Spinal cord (tissue), 10 donors: ENCODE results near the gene MACROD2. TPM values are rescaled to one million over a fixed set of nuclear protein-coding genes. Genes with fewer than 3 reads are reported as not detected.

Experiments
- DNase-seq, 6 donors: peaks; one replicate each; pipeline versions ENCODE4 v3.0.0 to v3.0.0-alpha.2; 2013 to 2015; ENCODE audit warnings: low spot score in 6 of 6, low read depth in 4 of 6
- H3K27ac ChIP-seq: one replicate; pipeline ENCODE4 v1.5.1; 2013; ENCODE audit warnings: low read depth, low read length, control low read depth
- H3K27me3 ChIP-seq: one replicate; pipeline ENCODE4 v1.6.1; 2013; ENCODE audit warnings: low read length; ENCODE audit not compliant: control insufficient read depth, insufficient read depth
- H3K36me3 ChIP-seq: one replicate; pipeline ENCODE4 v1.6.1; 2013; ENCODE audit warnings: low read length; ENCODE audit not compliant: control insufficient read depth, insufficient read depth
- H3K4me1 ChIP-seq: one replicate; pipeline ENCODE4 v1.6.1; 2013; ENCODE audit warnings: low read length; ENCODE audit not compliant: control insufficient read depth, insufficient read depth
- H3K4me3 ChIP-seq: one replicate; pipeline ENCODE4 v1.5.1; 2013; ENCODE audit warnings: low read depth, low read length, control low read depth
- H3K9me3 ChIP-seq: one replicate; pipeline ENCODE4 v1.6.1; 2013; ENCODE audit warnings: low read length; ENCODE audit not compliant: control insufficient read depth, insufficient read depth
- WGBS: methylation state at CpG from one replicate; pipeline ENCODE4 v1.1.5; 2013; ENCODE audit warnings: missing lambda C conversion rate; ENCODE audit not compliant: insufficient coverage; 5-methylcytosine and 5-hydroxymethylcytosine counted together
- polyA plus RNA-seq, 2 donors: library from polyadenylated mRNA; unstranded; fragments of 120-200 nt; gene quantifications; one replicate each; pipeline ENCODE4 v1.2.1, GENCODE V29; 2013; ENCODE audit not compliant: insufficient read length in 2 of 2
- total RNA-seq, 2 donors: library from RNA; depleted of rRNA in 1 of 2; stranded (reverse); fragments of 120-200 nt in 1 of 2; fragments of >200 nt in 1 of 2; gene quantifications; one replicate each; pipeline versions ENCODE4 v1.2.3 to v1.2.4, GENCODE V29; 2013 to 2014
- donor health status: healthy.

MACROD2 gene
- total and polyA plus RNA-seq, 4 donors: 16.2 to 34.0 (median 23.6) TPM

- no peak overlapping the region for H3K27ac ChIP-seq
- H3K4me3 ChIP-seq: no peak overlapping the region
- no peaks in the 10 kb centered on the region for H3K9me3 ChIP-seq
- no peaks in the 10 kb centered on the region for H3K36me3 ChIP-seq
- no peak for DNase-seq
- no peaks in the 10 kb centered on the region for H3K27me3 ChIP-seq
- WGBS: 88% methylated on average over 1 of the region's 8 CpGs
- no peaks in the 10 kb centered on the region for H3K4me1 ChIP-seq
Observed at GRCh38 chr20:15653396-15654207, 1658.3 kb downstream of the MACROD2 start.

GRCh38 chr20:15654208-15654649, 1658.9 kb downstream of the MACROD2 start:
- H3K36me3 ChIP-seq: no peaks in the 10 kb centered on the region
- H3K27me3 ChIP-seq: no peaks in the 10 kb centered on the region
- no peak overlapping the region for H3K4me3 ChIP-seq
- no peaks in the 10 kb centered on the region for H3K4me1 ChIP-seq
- H3K9me3 ChIP-seq: no peaks in the 10 kb centered on the region
- no peak overlapping the region for H3K27ac ChIP-seq
- WGBS: no CpG with 5 or more reads among the region's 2 CpGs
- no peak for DNase-seq

GRCh38 chr20:15655295-15655874, 1660.1 kb downstream of the MACROD2 start:
- Histone ChIP-seq H3K4me1 (no peaks in the 10 kb centered on the region), H3K27ac (no peak overlapping the region), H3K27me3 (no peaks in the 10 kb centered on the region), H3K4me3 (no peak overlapping the region), H3K9me3 (no peaks in the 10 kb centered on the region), H3K36me3 (no peaks in the 10 kb centered on the region)
- peak in 1 of 6 donors; percentile 33 for DNase-seq
- no CpG with 5 or more reads among the region's 7 CpGs for WGBS

GRCh38 chr20:15656124-15656523, 1660.8 kb downstream of the MACROD2 start:
- WGBS: 13% methylated on average over 1 of the region's 2 CpGs
- no peaks in the 10 kb centered on the region for H3K27me3 ChIP-seq
- no peak overlapping the region for H3K27ac ChIP-seq
- peak in 1 of 6 donors; percentile 45 for DNase-seq
- no peaks in the 10 kb centered on the region for H3K9me3 ChIP-seq
- H3K36me3 ChIP-seq: no peaks in the 10 kb centered on the region
- H3K4me1 ChIP-seq: no peaks in the 10 kb centered on the region
- no peak overlapping the region for H3K4me3 ChIP-seq

- no peak overlapping the region for H3K4me3 ChIP-seq
- H3K36me3 ChIP-seq: no peaks in the 10 kb centered on the region
- H3K27ac ChIP-seq: no peak overlapping the region
- H3K4me1 ChIP-seq: no peaks in the 10 kb centered on the region
- H3K27me3 ChIP-seq: no peaks in the 10 kb centered on the region
- DNase-seq: peak in 1 of 6 donors; percentile 31
- H3K9me3 ChIP-seq: no peaks in the 10 kb centered on the region
- WGBS: 5% methylated on average over 2 of the region's 5 CpGs
Observed at GRCh38 chr20:15658295-15658694, 1663.0 kb downstream of the MACROD2 start.

- Histone ChIP-seq H3K27ac (no peak overlapping the region), H3K27me3 (no peaks in the 10 kb centered on the region), H3K9me3 (no peaks in the 10 kb centered on the region), H3K36me3 (no peaks in the 10 kb centered on the region), H3K4me3 (no peak overlapping the region), H3K4me1 (no peaks in the 10 kb centered on the region)
- DNase-seq: no peak
- no CpG with 5 or more reads among the region's 1 CpG for WGBS
Observed at GRCh38 chr20:15673206-15673605, 1677.9 kb downstream of the MACROD2 start.

GRCh38 chr20:15674253-15675060, 1679.1 kb downstream of the MACROD2 start:
- Histone ChIP-seq H3K36me3 (no peaks in the 10 kb centered on the region), H3K4me3 (no peak overlapping the region), H3K4me1 (no peaks in the 10 kb centered on the region), H3K9me3 (no peaks in the 10 kb centered on the region), H3K27ac (no peak overlapping the region), H3K27me3 (no peaks in the 10 kb centered on the region)
- peak in 1 of 6 donors; percentile 76 for DNase-seq
- 100% methylated on average over 2 of the region's 5 CpGs for WGBS

- no peaks in the 10 kb centered on the region for H3K9me3 ChIP-seq
- H3K27me3 ChIP-seq: no peaks in the 10 kb centered on the region
- no peaks in the 10 kb centered on the region for H3K4me1 ChIP-seq
- no peaks in the 10 kb centered on the region for H3K36me3 ChIP-seq
- WGBS: 100% methylated on average over 1 of the region's 2 CpGs
- no peak overlapping the region for H3K4me3 ChIP-seq
- no peak overlapping the region for H3K27ac ChIP-seq
- DNase-seq: peak in 1 of 6 donors; percentile 70
Observed at GRCh38 chr20:15675061-15675514, 1679.8 kb downstream of the MACROD2 start.

- Histone ChIP-seq H3K36me3 (no peaks in the 10 kb centered on the region), H3K27me3 (no peaks in the 10 kb centered on the region), H3K4me3 (no peak overlapping the region), H3K9me3 (no peaks in the 10 kb centered on the region), H3K27ac (no peak overlapping the region), H3K4me1 (no peaks in the 10 kb centered on the region)
- peak in 1 of 6 donors; percentile 23 for DNase-seq
- WGBS: no CpG with 5 or more reads among the region's 1 CpG
Observed at GRCh38 chr20:15675813-15676484, 1680.6 kb downstream of the MACROD2 start.
